PC-9 (cell line): Measurements from ENCODE around the gene APOBEC2.

ENCODE experiments used
- EZH2 ChIP-seq: fragments of 200-600 bp; sonication (generic); IDR thresholded peaks from 2 replicates; pipeline ENCODE4 v1.8.0; 2017; ENCODE audit warnings: antibody characterized with exemption, low read depth
- TF ChIP-seq, protein P1 (sequence below): fragments of 200-600 bp; sonication (generic); conservative IDR thresholded peaks from 2 replicates; pipeline ENCODE4 v1.6.1; 2017; ENCODE audit warnings: mixed run types, antibody characterized with exemption, mild to moderate bottlenecking, moderate library complexity

DNA sequence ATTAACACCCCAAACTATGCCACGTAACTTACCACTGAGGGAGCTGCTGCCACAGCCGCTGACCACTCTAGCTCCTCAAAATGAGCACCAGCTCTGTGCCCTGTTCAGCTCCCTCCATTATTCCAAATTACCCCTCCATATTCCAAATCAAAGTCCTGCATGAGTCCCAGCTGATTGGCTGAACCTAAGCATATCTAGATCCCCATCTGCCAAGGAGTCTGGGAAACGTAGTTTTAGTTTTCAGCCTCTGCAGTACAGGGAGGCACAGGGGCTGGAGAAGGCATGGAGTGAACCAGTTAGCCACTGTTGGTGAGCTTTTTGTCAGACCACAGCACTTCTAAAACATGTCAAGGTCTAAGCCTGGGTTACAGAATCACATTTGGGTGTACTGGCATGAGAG lies 29.9 kb upstream of the APOBEC2 start:
- TF ChIP-seq EZH2, result no peak
- TF ChIP-seq, protein P1, sequence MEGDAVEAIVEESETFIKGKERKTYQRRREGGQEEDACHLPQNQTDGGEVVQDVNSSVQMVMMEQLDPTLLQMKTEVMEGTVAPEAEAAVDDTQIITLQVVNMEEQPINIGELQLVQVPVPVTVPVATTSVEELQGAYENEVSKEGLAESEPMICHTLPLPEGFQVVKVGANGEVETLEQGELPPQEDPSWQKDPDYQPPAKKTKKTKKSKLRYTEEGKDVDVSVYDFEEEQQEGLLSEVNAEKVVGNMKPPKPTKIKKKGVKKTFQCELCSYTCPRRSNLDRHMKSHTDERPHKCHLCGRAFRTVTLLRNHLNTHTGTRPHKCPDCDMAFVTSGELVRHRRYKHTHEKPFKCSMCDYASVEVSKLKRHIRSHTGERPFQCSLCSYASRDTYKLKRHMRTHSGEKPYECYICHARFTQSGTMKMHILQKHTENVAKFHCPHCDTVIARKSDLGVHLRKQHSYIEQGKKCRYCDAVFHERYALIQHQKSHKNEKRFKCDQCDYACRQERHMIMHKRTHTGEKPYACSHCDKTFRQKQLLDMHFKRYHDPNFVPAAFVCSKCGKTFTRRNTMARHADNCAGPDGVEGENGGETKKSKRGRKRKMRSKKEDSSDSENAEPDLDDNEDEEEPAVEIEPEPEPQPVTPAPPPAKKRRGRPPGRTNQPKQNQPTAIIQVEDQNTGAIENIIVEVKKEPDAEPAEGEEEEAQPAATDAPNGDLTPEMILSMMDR, result no peak
